SKM-1 (cell line): Measurements from ENCODE around the gene OTUD5.
A peak's percentile ranks its signal among the peaks of the same experiment; 100 is the strongest.

Experiments used
- DNase-seq: peaks from one replicate; lab custom pipeline; 2025; ENCODE audit not compliant: unreplicated experiment; lab: John Stamatoyannopoulos, UW

OTUD5 gene

DNA sequence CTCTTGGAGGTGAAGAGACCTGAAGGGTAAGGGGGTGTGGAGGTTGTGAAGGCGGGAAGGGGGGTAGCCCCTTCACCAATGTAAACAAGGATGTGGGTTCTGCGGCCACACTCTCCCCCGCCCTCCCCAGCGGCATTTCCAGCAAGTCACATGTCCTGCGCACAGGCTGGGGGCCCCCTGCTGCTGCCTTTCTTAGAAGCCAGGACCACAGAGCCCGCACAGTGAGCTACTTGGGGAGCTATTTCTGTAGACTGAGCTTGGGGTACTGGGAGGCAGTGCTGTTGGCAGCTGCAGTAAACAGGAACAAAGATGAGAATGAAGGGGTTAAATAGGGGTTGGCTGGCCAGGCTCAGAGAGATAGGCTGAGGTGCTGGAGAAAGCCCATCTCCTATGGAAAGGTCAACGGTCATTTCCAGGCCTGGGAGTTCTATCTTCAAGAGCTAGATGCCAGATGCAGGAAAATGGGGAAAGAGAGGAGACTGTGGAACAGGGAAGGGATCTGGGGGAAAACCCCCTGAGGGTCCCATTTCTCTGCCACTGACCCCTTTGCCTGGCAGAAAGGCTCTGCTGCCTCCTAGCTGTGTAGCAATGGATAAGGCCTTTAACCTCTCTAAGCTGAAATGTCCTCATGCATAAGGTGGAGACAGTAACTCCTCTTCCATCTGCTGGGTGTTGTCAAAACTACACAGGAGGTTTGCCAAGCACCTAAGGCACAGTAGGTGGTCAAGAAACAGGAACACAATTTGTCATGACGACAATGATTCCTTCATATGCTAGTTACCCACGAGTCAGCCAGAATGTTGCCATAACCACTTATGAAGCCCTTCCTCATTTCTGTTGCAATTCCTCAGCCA is 20.1 kb downstream of the OTUD5 start:
- peak; percentile 58 for DNase-seq

DNA sequence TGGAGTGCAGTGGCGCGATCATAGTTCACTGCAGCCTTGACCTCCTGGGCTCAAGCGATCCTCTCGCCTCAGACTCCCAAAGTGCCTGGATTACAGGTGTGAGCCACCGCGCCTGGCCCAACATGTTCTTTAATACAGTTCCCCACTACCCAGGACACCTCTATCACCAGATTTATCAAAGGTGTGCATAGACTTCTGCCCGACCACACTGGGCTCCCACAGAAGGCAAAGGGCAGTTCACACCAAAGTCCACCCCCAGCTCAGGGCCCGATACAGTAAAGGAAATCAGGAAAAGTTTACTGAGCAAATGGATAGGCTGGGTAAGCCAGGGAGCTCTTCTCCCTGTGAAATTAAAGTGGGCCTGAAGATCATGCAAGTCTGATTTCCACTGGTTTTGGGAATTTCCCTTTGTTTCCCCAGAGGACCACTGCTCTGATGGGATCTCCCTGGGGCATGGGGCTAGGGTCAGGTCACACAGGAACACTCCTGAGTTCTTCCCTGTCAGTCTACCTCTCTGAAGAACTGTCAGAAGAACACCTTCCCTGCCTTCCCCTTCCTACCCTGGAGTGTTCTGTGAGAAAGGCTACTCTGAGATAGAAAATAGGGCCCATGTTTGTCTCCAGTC is 20.9 kb downstream of the OTUD5 start:
- no peak for DNase-seq

DNA sequence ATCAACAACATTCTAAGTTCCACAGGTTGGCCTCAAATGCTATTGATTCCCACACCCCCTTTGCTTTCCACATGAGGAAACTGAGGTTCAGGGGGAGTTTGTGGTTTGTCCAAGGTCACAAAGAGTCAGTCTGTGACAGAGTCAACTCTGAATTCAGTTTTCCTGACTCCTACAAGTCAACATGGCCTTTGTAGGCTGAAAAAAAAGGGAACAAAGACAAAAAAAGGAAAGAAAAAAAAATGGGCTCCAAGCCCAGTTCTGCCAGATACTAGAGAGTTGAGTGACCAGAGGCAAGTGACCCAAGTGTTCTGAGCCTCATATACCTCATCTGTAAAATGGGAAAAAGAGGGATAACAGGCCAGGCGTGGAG is 22.1 kb downstream of the OTUD5 start:
- DNase-seq = no peak

DNA sequence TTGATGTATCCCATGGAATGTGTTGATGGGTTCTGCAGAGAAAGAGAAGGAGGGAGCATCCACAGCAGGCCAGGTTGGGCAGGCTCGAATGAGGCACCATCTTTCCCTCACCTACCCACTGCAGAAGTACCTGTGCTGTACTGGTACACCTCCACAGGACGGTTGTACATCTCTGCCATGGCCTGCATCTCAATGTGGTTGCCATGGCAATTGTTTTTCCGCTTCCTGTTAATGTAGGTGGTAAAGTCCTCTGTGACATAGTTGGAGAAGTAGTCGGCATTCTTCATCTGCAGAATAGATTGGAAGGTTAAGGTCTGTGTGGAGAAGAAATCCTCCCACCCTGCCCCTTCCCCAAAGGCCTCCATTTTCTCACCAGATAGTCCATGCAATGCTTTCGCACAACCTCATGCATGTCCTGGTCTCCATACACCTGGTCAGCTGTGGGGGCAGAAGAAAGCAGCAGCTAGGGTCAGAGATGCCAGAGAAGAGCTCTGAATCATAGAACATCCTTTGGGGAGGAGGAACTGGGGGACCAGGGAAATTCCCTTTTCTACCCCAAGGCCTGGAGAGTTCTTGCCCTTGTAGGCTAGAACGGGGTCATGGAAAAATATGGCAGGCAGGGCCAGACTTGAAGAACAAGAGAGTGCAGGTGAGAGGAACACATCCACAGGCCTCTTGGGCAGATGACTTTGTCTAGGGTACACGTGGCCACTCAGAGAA is 22.7 kb downstream of the OTUD5 start:
- no peak for DNase-seq

DNA sequence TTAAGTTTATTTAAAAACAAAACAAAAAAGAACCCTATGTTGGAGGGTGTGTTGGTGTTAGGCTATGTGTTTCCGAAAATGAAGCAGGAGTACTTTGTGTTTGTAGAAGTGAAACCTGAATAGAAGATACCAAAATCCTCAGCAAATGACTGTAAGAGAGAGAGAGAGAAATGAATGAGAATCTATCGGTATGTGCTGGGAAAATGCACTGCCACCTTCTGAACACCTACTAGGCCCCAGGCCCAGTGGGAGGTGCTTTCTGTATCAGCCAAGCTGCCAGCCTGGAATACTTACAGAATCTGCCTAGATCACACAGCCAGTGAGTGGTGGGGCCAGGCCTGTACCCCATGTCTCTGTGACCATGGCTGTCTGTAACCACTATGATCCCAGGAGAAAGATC is 23.6 kb downstream of the OTUD5 start:
- no peak for DNase-seq

DNA sequence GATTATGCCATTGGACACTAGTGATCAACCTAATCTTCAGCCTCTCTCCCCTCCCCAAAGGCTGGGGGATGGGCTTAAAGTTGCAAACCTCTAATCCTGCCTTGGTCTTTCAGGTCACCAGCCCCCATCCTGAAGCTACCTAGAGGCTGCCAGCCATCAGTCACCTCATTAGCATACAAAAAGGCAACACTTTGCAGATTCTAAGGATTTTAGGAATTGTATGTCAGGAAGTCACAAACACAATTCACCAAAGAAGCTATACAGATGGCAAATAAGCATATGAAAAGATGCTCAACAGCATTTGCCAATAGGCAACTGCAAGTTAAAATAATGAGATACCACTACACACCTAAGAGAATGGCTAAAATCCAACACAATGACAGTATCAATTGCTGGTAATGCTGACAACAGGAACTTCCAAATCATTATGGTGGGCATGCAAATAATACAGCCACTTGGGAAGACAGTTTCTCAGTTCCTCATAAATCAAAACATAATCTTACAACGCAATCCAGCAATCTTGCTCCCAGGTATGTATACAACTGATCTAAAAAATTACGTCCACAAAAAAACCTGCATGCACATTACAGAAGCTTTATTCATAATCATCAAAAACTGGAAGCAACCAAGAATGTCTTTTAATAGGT is 29.5 kb downstream of the OTUD5 start:
- DNase-seq = no peak

DNA sequence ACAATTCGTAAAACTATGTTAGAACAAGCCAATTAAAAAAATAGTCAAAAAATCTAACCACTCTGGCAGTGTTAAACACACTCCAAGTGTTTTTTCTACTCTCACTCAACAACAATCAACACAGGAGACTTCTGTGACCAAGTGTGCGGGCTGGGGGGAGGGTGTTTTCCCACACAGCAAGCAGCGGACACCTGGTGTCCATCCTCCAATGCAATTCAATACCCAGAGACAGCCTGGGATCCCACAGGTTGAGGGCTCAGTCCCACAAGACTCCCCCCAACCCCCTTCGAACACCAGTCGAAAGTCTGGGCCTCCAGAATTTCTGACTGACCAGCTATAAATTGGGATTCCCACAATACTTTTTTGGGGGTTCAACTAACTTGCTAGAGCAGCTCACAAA is 30.3 kb downstream of the OTUD5 start:
- no peak for DNase-seq

DNA sequence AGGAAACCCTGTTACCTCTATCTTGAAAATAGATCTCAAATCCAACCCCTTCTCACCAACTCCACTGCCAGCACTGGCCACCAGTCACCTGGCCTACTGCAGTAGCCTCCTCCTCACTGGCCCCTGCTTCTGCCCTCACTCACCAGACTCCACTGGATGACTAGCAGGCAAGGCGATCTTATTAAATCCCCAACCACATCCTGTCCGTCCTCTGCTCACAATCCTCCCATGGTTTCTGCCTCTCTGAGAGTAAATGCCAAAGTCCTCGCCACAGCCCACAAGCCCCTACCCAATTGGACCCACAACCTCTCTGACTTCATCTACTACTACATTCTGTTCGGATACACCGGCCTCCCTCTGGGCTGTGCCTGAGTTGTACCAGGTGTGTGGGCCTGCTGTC is 33.1 kb downstream of the OTUD5 start:
- no peak for DNase-seq

DNA sequence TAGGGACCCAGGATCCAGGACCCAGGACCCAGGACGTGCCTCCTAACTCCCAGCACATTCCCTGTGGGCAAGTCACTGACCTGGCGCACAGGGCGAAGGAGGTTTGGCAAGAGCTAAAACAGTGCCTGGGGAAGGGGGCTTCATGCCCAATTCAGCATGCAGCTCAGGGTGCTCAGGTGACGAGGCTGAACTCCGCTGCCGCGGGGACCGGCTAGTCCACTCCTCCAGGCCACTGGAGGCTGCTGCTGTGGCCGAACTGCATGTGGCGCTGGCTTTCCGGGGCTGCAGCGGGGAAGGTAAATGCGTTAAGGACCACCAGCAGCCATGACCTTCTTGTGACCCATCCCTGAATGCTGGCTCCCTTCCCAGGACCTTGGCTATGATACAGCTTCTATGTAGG is 33.6 kb downstream of the OTUD5 start:
- no peak for DNase-seq

DNA sequence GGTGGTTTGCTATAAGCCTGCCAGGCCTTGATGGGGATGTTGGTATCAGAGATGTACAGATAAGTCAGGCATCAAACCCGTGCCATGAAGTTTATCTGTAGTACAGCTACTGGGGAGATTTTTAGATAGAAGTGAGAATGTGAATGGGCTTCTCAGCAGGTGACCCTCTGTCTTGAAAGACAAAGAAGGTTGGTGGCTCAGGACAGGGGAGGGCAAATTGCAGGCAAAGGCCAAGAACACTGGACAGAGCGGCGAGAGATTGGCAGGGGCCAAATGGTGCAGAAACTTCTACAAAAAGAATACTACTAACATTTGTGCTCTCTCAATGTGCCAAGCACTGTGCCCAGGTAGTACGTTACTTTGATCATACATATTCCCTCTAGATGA is 36.7 kb downstream of the OTUD5 start:
- no peak for DNase-seq

DNA sequence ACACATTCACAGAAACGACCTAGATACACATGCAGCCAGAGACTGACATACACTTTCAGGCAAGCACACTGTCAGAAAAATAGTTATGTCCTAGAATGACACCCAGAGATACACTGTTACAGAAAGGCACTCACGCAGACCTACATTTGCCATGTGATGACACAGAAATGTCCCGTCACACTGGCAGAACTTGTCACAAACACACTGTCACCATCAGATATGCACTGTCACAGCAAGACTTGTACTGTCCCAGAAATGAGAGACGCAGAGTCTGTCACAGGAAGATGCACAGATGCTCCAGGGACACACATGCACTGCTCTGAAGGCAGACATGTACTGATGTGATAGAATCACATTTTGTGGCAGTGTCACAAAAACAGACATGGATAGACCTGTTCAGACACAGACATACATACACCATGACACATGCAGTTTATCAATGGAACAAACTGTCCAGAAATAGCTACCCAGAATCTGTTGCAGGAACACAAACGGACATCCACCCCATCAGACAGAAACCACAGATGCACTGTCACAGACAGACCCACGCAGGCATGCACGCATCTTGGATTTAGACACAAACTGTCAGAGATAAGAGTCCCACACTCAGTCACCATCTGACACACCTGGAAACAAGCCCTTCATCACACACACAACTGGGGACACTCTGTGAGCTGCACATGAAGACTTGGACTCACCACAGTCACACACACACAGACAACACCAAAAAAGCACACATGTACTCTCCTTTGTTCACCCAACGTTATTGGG is 37.3 kb downstream of the OTUD5 start:
- no peak for DNase-seq

DNA sequence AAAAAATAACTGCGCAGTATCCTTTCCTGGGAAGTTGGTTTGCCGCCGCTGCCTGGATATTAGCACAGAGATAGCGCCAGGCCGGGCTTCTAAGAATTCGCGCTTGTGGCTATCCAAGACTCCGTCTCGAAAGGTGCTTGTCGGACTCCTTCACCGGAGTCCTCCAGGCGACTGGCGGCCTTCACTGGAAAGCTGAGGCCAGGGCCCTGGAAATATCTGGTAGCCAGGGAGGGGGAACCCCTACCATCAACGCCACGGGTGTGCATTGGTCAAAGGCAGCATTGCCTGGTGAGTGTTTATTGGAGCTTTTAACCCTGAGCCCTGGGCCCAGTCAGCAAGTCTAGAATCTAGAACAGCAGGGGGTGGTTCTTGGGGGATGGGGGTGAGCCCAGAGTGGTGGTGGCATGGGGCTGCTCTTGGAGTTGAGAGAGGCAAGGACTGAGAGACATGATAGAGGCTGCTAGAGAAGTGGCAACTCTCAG is 38.0 kb downstream of the OTUD5 start:
- no peak for DNase-seq

DNA sequence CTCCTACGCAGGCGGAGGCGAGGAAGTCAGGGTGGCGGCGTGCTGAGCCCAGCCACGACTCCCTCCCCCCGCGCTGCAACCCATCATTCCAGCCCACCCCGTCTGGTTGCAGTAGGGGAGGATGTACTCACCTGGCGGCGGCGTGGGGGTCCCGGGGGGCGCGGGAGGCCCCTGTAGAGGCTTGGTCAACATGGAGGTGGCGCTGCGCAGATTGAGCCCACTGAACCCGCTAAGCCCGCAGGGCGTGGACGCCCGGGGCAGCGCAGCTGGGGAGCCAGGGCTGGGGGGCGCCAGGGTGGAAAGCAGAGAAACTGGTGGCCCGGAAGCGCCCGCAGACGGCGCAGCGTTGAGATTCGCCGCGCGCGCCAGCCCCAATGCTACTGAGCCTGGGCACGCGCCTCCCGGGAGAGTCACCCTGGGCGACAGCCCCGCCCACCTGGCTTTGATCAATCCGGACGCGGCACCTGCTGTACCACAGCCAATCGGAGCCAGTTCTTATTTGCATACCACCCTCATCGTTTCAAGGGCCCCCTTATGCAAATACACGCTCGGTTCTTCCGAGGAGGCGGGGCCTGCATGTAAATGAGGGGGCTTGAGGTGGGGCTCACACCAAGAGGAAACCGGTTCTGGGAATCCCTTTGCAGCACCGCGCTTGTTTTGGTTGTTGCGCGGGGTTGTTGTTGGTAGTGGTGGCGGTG is 38.6 kb downstream of the OTUD5 start, which contains the start of gene PIM2:
Gene PIM2 (minus strand): TSS at position 382 of the 698 bp plus-strand sequence. CDS start 190 bp downstream, at position 192.
- DNase-seq = peak; percentile 69

DNA sequence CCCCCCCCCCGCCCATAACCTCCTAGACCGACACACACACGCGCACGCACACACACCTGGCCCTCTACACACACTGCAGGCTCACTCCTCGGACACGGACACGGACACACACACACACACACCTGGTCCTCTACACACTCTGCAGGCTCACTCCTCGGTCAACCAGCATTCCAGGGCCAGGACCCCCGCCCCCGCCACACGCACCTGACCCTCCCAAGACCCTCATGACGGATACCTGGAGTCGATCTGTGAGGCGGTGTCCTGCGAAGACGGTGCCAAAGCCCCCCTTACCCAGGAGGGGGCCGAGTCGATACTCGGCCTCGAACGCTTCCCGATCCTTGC is 39.1 kb downstream of the OTUD5 start:
- DNase-seq = no peak

DNA sequence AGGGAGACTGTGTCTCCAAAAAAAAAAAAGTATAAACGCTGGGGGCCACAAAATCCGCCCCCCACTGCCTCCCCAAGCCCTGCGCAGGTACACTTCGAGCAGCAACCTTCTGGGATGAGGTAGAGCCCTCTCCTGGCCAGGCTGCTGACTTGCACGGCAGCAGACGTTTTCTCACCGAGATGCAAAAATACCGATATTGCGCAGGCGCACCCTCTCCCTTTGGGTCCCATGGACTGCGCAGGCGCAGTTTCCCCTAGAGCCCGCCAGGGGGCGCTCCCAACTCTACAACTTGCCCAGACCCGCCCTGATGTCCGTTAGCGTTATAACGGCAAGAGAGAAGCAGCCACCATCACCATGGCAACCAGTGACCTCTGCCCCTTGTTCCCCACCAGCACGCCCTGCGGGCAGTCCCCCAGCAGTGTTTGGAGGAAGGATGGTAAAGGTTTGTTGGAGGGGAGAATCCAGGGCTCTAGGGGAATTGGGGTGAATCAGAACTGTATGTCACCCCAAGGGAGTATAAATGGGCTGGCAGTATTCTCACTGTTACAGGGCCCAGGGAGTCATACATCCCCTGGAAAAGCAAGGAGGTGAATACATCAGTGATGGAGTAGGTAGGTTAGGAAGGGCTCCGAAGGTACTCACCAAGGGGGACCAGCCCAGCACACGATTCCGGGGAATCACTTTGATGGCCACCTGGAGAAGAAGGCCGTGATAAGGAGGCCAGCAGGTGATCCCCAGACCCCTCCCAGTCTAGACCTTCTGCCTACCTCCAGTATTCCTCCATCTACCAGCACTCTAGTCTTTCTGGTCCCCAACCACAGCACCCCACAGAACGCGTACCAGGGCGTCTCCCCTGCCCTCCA is 40.0 kb downstream of the OTUD5 start:
- peak; percentile 46 for DNase-seq

DNA sequence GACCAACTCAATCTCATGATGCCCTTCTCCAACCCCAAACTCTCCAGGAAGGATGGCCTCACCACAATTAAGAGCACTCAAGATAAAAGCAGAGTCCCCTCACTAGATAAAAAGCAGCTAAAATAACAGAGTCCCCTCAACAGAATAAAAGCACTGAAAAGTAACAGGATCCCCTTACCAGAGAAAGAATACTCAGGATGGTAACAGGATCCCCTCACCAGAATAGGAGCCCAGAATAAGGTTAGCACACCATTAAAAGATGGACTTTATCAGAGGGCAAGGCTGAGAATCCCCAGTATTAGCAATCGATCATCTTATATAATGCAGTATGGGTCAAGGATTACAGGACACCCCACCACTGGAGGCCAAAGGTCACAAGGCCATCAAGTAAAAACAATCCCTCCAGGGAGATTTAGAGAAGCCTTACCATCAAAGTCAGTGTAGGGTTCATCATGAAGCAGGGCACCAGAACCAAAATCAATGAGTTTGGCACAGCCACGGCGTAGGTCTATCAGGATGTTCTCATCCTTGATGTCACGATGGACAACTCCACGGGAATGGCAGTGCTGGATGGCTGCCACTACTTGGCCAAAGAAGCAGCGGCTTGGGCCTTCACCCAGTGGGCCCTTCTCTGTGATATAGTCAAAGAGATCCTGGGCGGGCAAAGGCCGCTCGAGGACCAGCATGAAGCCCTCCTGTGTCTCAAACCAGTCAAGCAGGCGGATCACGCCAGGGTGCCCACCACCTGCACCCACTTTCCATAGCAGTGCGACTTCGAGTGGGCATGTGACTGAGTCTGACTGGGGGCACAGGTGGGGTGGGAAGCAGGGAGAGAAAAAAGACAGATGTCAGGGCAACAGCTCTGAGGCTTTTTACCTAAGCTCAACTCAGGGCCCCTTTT is 42.6 kb downstream of the OTUD5 start:
- DNase-seq = no peak

DNA sequence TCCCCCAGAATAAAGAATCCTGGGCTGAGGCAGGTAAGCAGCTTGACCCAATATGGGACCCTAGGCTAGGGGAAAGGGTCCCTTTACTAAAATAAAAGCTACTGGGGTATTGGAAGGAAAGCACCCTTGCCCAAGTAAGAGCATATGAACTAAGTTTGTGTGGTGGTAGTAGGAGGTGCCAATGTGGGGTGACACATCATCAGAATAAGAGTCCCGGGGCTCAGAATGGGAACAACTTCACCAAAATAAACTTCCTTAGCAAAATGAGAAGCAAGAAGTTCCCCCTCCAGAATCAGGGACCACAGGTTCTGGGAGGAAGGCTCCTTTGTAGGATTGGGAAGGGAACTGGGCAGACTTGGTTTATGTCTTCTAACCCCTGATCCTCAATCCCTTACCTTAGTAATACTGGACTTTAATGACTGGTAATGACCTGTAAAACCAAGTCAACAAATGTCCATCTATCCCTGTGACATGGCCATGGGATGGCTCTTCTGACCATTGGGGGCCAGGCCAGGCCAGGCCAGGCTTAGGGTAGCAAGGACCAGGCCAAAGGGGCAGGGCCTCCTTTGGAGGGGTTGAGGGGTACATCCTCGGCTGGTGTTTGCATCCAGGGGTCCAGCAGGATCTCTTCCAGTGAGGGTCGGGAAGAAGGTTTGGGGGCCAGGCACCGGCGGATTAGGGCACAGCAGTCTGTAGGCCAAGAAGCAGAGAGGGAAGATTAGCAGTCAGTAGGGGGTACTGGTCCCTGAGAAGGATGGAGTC is 43.6 kb downstream of the OTUD5 start:
- DNase-seq = no peak
